GM19467 (cell line): ENCODE measurements around the gene NUCB2.

ENCODE experiments used
- ATAC-seq: cut with Tn5 transposase; IDR thresholded peaks from one replicate; pipeline ENCODE4 v1.9.1; 2021; ENCODE audit warnings: mild to moderate bottlenecking, moderate library complexity; ENCODE audit not compliant: unreplicated experiment

The NUCB2 gene

DNA sequence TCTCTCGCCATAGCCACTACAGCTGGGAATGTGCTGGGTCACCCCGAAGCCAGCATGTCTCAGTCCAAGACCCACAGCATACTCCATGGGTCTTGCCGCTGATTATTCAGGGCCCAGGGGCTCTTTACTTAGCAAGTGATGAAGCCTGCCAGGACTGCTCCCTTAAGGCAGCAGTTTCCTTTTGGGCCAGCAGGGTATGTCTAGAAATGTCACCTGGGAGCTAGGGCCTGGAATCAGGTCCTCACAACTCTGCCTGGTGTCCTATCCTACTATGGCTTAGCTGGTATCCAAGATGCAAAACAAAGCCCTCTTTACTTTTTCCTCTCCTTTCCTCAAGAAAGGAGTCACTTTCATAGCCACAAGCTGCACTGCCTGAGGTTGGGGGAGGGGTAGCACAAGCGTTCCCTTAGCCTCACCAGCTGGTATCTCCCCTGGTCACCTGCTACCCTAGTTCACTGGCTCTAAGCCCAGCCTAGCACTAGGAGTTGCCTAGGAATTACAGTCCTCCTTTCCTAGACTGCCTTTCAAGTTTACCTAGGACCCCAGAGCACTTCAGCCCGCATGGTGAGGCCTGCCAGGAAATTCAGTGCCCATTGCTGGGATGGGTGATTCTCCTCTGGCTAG, 52.4 kb downstream of the NUCB2 start:
- ATAC-seq: no peak

DNA sequence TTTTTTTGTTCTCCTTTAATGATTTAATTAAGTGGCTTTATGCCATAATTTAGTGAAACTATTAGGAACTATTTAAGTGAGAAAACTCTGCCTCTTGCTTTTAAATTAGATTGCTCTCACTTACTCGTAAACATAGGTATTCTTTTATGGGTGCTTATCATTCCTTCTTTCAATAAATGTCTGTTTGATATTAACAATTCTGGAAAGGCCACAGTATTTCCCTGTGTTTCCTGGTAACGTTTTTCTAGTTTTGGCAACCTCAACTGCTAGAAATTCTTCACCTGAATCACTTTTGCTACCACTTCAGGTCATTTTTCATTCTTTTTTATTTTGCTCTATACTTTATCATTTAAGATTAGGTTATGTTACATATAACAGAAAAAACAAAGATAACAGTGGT, 55.1 kb downstream of the NUCB2 start:
- ATAC-seq: no peak

DNA sequence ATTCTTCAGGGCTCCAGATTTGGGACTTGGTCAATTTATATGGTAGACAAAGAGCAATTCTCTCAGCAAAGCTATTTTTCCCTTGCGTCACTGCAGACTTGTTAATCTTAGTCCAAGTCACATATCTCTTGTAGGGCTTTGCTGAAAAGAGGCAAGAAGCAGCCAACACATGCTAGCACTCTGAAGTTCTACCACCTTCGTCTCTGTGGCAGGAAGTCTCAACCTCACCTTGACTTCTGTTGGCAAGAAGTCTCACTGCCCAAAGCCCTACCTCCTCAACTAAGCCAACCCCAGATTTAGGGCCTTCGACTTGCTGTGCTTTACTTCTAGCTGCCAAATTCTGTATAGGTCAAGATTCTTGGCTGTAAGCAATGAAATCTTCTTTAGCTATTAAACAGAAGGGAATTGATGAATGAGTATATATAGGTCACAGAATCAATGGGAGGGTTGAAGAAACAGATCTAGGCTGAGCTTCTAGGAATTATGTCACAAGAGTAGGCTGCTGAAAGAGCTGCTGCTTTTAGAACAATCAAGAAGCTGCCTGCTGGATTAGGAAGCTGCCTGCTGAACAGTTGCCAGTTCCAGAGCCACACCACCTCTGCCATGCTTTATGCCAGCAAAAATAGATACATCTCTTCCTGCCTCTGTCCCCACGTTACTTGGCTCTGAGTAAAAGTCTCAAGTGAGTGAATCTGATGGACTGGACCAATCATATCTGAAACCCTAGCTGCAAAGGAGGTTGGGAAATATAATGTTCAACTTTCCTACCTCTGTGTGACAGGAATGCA, 57.5 kb downstream of the NUCB2 start:
- no peak for ATAC-seq

DNA sequence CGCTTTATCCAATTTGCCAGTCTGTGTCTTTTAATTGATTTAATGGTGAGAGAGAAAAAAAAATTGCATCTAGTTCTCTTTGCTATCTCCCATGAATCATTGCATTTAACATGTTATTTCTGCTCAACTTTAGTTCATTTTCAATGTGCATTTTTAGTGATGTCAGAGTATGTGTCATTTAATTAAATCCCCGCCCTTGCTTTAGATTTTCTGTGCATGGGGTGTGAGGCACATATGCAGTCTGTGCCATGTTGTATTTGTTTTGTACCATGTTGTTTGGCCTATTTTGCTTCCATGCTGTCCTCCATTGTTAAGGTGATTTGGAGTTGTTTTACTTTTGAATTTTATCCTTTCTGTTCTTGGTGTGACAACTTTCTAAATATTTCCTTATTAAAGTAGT, 66.7 kb downstream of the NUCB2 start:
- ATAC-seq: no peak

DNA sequence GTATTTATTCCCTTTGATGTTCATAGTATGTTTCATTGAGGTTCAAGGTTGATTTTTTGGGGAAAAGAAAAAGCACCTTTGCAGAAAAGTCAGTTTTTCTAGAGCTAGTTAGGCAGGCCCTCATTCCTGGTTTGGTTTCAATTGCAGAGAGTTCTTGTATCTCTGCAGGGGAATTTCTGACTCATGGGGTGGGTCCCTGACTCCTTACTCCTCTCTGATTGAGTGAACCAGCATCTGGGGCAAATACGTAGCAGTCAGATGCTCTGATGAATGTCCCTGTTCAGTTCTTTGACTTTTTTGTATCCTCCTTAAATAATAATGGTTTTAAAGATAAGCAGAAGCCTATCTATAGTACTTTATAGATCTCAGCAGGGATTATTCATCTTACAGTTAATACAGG, 67.4 kb downstream of the NUCB2 start:
- ATAC-seq: no peak

DNA sequence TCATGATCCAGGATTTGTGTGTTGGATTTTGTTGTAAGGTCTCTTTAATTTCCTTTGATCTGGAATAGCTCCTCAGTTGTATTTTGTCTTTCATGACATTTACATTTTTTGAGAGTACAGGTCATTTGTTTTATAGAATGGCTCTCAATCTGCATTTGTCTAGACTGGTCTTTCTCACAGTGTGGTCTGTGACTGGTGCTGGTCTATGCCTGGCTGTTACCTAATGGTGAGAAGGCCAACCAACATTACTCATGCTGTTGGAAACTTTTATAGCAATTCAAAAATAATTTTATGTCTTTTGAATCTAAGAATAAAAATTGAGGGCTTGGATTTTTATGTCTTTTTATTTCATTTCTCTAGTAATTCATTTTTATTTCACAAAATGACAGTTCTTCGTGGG, 71.1 kb downstream of the NUCB2 start:
- no peak for ATAC-seq

DNA sequence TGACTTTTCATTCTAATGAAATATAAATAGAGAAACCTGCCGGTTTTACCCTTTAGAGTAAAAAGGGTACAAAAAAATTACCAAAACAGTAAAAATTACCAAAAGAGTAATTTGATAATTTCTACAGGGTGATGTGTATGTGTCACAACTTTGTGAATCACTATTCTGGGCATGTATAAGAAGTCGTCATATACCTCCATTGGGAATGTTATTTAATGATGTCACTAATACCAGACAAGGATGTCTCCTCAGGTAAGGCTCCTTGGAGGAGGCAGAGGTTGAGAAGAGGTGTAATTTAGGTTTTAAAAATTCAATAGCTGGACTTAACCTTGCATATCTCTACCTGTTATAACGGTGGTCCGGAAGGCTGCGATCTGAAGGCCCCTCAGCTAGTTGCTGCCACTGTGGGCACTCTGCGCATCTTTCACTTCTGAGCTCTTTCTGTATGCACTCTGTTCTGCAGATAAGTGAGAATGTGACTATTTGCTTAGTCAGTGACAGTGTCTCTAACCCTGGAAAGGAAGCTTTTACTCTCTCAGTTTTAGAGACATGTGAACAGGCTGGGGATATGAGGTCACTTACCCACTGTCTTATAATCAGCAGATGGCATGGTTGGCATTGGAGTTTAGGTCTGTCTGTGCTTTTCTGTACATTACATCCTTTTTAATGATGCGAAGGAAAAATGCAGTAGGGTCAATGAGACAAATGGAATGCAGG, 74.1 kb downstream of the NUCB2 start:
- ATAC-seq: no peak

DNA sequence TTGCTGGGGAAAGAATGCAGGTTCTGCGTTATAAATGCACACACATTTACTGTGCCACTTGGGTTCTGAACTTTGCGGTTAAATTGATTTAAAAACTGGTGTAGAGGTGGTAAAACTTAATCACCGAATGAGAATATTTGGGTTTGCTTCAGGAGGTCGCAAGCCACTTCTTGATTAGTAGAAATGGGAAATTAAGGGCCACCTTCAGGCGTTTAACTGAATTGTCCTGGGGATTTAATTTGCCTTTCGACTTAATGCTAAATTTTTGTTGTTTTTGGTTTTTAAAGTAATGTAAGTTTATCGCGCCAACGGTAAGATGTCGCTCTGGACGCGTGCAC, 74.6 kb downstream of the NUCB2 start:
- no peak for ATAC-seq

DNA sequence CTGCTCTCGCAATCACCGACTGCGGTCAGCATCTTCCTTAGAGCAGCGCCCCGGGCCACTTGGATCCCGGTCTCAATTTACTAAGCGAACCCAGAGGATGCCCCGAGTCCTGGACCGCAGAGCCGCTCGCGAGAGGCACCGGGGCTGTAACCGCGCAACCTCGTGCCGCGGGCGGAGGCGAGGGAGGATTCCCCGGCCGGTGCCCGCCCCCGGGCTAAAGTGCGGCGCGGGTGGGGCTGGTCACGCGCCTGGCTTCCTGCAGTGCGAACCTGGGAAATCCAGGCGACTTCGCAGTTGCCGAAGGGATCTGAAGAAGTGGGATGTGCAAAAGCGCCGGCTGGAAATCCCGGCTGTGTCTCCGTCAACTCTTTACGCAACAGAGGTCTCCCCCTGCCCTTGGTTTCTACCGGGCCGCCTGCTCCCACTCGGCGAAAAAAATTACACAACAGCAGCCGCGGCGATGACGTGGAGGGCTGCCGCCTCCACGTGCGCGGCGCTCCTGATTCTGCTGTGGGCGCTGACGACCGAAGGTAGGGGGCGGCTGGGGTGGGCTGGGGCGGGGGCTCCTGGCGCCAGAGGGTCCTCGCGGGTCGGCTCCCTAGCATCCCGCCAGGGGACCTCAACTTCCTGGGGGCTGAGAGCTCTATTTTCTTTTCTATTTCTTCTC, 75.1 kb downstream of the NUCB2 start, which contains the start of gene NCR3LG1:
Gene NCR3LG1, plus strand, starts transcription at position 291 of the 667 bp plus-strand sequence. Its CDS starts 170 bp downstream, at position 461.
- ATAC-seq: no peak

DNA sequence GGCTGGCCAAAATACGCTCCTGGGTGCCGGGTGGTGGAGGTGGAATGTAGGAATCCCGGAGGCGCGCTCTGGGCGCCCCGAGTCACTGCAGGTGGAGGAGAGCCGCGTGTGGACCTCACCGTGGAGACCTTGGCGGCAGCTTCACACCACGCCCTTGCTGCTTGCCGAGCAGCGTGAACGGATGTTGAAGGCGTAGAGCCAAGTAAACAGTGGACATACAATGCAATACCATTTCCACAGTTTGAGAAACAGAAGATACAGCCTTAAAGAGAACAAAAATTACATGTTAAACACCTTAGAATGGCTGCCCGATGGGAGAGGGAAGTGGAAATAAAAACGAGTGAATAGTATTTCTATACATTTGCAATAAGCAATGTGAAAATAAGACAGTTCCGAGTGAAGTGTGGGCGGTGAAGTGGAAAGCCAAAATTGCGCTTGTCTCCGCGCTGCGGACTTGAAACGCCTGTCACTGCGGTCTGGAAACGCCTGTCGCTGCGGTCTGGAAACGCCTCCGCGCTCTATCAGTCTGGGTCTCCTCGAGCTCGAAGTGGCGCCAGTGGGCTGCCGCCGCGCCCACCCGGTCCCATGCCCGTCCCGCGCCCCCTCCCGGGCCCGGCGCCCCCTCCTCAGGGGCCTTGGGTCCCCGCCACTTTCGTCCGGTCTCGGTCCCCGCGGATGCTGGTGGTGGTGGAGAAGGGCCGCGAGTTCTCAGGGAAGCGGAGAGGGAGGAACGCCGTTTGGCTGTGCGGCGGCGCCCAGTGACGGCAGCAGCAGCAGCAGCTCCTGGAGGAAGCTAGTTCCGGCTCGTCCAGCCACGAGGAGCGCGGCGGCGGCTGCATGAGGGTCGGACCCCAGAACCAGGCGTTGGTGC, 76.6 kb downstream of the NUCB2 start:
- ATAC-seq: no peak

DNA sequence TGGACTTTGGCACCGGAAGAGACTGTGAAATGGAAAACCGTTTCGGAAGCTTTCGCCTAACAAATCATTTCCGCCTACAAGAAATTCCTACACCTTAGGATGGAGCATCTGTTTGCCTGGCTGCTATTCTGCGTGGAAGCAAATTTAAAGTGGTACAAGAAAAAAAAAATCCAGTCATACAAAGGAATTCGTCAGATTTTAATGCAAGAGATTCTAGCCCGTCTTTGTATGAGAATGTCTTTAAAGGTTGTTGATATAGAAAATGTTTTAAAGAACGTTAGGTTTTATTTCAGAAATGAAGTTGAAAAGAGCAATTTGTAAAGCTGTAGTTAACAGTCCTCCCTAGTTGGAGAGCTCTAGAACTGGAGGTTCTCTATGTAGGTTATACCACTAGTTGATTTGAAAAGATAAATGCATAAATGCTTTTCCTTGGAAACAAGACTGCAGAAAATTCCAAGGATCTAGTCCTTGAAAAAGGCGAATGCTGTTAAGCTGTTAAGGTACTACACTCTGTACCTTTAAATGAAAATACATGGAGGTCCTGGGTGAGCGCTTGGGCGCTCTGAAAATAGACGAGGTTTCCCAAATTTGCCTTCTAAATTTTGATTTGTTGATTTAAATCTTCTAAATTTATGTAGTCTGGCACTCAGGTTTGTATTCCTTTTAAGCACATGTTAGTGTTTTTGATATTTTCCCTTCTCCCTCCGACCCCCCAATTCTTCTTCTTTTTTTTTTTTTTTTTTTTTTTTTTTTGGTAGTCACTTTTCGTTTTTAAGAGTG, 77.5 kb downstream of the NUCB2 start:
- no peak for ATAC-seq

DNA sequence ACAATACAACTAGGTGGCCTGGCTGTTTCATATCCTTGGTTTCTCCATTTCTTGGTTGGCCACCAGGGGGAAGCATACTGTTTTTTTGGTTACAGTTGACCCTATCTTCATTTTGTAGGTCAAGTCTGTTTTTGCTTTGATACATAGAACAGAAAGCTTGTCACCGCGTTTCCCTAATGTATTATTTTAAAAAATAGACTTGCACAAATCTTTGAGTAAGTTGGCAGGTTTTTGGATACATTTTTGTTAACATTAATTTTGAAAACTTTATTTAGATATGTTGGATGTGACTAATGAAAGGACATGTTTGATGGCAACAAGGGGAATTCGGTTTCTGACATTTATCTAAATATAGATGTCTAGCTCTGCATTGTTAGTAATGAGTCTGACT, 78.1 kb downstream of the NUCB2 start:
- ATAC-seq: no peak

DNA sequence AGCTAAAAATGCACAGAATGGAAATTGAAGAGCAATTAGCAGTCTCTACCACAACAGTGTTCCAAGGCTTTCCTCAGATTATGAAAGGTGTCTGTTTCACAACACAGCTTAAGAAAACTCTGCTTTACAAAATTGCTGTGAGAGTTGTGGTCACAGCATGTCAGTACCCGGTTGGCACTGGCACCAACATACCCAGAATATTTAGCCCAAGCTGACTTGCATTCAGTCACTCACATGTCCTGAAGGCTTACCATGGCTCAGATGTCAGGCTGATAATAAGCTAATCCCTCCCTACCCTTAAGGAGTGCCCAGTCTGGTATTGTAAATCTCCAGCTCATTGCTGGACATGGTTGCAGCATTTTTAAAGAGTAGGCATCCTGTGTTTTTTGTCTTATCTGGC, 90.0 kb downstream of the NUCB2 start:
- no peak for ATAC-seq

DNA sequence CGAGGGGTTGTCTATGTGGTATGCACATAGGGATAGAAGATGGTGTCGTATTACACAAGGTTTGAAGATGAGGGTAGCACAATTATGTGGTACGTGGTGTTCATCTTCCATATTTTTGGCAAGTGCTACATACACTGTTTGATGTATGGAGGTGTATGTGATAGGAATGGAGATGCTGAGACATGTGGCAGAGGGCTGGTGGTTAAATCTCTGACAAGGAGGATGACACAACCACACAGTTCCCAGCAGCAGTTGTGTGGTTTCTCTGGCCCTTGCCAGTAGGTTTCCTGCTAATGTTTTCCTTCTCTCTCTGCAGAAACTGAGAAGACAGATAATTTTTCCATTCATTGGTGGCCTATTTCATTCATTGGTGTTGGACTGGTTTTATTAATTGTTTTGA, 92.0 kb downstream of the NUCB2 start:
- ATAC-seq: no peak

DNA sequence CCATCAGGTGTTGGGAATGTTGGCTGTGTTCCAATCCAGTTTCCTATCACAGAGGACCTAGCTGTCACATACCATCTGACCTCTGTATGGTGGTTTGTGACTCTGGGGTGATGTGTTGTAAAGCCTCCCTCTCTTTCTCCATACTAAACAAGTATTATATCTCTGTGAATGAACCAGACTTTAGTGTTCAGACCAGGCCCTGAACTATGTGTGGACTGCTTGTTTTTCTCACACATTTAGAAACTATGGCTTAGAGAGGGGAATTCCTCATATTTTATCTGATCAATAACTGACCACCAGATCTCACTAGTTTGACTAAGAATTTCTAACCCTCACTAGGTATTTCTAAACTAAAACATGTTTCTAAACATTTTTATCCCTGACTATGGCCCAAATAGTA, 92.6 kb downstream of the NUCB2 start:
- no peak for ATAC-seq

DNA sequence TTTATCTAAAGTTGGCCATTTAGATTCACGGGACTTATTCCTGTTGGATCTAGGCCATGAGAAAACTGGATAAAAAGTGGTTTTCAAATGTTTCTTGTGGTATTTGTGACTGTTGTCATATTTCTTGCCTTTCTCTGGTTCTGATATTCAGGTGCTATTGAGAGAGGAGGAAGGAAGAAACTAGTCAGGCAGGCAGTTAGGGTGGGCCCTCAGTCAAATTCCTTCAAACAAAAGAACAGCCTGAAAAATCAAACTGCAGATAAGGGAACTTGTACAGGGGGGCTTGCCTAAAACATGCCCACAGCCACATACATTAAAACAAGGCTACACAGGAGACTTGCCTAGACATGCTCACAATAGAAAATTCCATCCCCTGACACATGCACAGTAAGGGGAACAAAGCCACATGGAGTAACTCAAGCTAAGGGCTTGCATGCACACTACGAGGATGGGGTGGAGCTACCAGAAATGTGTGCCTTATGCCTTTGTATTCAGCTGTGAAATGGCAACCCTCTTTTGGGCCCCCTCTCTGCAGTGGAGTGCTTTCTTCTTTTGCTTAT, 93.2 kb downstream of the NUCB2 start:
- ATAC-seq: no peak

DNA sequence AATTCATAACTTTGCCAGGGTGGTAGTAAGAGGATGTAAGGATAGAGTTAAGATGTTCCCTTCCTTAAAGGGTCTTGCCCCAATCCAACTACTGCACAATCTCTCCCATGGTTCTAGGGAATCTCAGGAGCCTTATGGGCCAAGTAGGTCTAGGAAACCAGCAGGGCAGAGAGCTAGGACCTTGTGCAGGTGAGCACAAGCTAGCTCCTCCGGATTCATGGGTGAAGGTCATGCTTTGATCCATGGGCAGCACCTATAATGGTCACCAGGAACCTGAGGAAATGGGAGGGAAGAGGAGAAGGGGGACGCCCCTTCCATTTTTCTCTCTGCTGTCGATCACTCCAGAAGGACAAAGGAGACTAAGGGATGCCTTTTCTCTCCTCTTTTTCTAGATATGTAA, 95.1 kb downstream of the NUCB2 start:
- ATAC-seq: no peak

DNA sequence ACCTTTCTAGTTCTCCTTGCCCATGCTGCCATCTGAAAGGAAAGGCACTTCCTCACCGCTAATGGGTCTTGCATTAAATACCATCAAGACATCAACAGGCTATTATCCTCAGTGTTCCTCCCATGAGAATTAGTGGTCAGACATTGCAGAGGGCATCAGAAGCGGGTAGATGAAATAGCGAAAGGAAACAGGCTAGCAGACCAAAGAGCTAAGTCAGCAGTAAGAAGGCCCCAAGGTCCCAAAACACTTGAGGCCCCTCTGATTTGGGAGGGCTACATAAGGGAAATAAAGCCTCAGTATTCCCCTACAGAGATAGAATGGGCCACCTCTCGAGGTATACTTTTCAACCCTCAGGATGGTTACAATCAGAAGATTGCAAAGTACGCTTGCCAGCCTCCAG, 99.0 kb downstream of the NUCB2 start:
- ATAC-seq: no peak

DNA sequence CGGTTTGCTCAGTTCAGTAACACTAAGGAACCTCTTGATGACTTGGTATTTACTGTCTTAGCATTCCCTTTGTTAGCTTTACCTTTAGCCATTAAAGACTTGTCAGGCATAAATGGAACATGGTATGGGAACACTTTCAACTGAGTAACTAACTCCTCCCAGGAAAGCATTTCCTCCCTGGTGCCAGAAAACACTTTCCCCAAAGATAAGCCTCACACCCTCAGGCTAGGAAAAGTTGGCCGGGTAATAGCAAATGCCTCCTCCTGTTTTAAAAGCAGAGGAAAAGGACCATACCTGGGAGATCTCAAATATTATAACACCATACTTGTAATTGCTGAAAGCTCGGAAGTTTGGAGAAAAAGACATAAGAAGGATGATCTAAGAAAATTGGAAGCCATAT, 100.0 kb downstream of the NUCB2 start:
- no peak for ATAC-seq

DNA sequence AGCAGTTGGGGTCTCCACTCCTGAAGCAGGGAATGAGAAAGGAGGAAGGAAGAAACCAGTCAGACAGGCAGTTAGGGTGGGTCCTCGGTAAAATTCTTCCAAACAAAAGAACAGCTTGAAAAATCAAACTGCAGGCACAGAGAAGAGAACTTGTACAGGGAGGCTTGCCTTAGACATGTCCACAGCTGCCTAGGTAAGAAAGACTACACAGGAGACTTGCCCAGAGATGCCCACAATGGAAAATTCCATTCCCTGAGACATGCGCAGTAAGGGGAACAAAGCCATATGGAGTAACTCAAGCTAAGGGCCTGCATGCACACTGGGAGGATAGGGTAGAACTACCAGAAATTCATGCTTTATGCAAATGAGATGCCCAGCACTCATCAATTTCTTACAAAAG, 102.1 kb downstream of the NUCB2 start:
- ATAC-seq: no peak
